ENCODE results near the gene MBTPS1.

- TF ChIP-seq, protein P1, sequence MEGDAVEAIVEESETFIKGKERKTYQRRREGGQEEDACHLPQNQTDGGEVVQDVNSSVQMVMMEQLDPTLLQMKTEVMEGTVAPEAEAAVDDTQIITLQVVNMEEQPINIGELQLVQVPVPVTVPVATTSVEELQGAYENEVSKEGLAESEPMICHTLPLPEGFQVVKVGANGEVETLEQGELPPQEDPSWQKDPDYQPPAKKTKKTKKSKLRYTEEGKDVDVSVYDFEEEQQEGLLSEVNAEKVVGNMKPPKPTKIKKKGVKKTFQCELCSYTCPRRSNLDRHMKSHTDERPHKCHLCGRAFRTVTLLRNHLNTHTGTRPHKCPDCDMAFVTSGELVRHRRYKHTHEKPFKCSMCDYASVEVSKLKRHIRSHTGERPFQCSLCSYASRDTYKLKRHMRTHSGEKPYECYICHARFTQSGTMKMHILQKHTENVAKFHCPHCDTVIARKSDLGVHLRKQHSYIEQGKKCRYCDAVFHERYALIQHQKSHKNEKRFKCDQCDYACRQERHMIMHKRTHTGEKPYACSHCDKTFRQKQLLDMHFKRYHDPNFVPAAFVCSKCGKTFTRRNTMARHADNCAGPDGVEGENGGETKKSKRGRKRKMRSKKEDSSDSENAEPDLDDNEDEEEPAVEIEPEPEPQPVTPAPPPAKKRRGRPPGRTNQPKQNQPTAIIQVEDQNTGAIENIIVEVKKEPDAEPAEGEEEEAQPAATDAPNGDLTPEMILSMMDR (IDR thresholded peaks at IDR 0.05): no peak
- no peak for TF ChIP-seq POLR2A (IDR thresholded peaks at IDR 0.05)
Observed at GRCh38 chr16:84022644-84023043, 94.1 kb downstream of the MBTPS1 start.

All from esophagus squamous epithelium (tissue), 4 donors.